ENCODE data around the gene ADCY1.

Gene ADCY1

DNA sequence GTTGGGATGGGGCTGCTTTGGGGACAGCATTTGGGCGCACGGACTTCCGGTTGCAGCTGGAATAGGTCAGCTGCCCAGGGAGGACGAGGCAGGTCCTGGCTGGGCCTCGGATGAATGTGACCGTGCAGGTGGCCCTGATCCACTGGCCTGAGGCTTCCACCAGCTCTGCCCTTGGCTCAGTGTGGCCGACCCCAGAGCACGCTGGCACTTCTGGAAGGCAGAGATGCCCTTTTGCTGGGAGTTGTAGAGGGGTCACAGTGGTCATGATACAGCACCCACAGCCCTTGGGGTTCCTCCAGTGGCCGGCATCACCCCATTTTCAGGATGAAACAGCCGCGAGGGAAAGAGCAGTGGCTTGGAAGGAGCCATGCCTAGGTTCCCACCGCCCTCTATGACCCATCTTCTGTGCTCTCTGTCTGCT, 19.0 kb downstream of the ADCY1 start:
- peaks cover 28% of the 10 kb centered on the region for H3K4me1 Mint-ChIP-seq
- TF ChIP-seq, protein P1, sequence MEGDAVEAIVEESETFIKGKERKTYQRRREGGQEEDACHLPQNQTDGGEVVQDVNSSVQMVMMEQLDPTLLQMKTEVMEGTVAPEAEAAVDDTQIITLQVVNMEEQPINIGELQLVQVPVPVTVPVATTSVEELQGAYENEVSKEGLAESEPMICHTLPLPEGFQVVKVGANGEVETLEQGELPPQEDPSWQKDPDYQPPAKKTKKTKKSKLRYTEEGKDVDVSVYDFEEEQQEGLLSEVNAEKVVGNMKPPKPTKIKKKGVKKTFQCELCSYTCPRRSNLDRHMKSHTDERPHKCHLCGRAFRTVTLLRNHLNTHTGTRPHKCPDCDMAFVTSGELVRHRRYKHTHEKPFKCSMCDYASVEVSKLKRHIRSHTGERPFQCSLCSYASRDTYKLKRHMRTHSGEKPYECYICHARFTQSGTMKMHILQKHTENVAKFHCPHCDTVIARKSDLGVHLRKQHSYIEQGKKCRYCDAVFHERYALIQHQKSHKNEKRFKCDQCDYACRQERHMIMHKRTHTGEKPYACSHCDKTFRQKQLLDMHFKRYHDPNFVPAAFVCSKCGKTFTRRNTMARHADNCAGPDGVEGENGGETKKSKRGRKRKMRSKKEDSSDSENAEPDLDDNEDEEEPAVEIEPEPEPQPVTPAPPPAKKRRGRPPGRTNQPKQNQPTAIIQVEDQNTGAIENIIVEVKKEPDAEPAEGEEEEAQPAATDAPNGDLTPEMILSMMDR (IDR thresholded peaks at IDR 0.05) = no peak
- no peak for DNase-seq
- H3K27ac Mint-ChIP-seq = no peak overlapping the region
- H3K9me3 Mint-ChIP-seq = no peaks in the 10 kb centered on the region
- H3K36me3 Mint-ChIP-seq (ENCODE audit: low read depth) = no peaks in the 10 kb centered on the region
- H3K27me3 Mint-ChIP-seq (ENCODE audit: low read depth, poor library complexity) = no peaks in the 10 kb centered on the region
- H3K4me3 Mint-ChIP-seq = no peak overlapping the region

DNA sequence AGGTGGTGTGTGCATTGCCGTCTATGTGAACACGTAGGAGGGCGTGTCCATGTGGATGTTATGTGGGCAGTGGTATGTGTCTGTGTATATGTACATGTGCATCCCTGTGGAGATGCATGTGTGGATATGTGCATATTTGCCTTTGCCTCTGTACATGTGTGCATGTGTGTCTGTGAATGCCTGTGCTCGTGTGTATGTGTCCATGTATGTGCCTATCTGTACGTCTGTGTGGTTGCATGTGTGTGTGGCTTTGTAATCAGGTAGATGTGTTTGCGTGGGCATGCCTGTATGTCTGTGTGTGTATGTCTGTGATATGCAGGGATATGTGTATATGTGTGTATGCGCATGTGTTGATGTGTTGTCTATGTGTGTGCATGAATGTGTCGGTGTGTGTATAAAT, 19.7 kb downstream of the ADCY1 start:
- Mint-ChIP-seq H3K9me3 (no peaks in the 10 kb centered on the region), H3K4me3 (no peak overlapping the region), H3K27ac (no peak overlapping the region), H3K36me3 (ENCODE audit: low read depth) (no peaks in the 10 kb centered on the region), H3K27me3 (ENCODE audit: low read depth, poor library complexity) (no peaks in the 10 kb centered on the region), H3K4me1 (peaks cover 35% of the 10 kb centered on the region)
- TF ChIP-seq, protein P1 (IDR thresholded peaks at IDR 0.05) = no peak
- no peak for DNase-seq

DNA sequence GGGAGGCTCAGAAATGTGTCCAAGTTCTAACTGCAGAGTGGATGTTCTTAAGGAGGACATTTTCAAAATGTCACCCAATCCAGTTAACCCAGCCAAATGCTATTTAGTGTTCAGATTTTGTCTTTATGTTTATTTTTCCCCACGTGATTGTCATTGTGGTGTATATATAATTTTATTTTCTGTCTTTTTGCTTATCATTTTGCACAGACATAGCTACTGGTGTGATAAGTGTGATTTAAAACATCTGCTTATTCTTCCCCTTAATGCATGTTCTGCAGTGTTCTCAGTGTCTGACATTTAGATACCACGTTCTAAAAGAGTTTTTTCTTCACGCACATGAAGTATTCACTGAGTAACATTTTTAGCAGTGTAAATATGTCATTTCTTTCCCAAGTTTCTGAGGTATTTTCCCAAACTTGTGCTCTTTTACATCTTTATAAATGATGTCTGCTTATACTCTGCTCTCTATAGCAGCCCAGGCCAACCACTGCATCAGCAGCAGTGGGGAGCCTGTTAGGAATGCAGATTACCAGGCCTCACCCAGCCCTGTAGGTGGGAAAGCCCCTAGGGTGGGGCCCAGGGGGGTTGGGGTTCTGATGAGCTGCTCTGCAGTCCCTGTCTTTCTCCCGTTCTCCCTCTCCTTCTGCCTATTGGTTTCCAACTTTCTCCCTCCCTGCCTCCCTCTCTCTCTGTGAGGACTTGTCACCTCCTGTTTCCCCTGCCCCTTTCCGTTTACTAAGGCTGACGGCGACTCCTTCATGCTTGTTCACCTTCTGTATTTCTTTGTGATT, 20.8 kb downstream of the ADCY1 start:
- Mint-ChIP-seq H3K27ac (peak overlapping the region; percentile 92), H3K9me3 (no peaks in the 10 kb centered on the region), H3K4me3 (no peak overlapping the region), H3K27me3 (ENCODE audit: low read depth, poor library complexity) (no peaks in the 10 kb centered on the region), H3K36me3 (ENCODE audit: low read depth) (no peaks in the 10 kb centered on the region), H3K4me1 (peaks cover 35% of the 10 kb centered on the region)
- no peak for DNase-seq
- TF ChIP-seq, protein P1 (IDR thresholded peaks at IDR 0.05) = no peak

DNA sequence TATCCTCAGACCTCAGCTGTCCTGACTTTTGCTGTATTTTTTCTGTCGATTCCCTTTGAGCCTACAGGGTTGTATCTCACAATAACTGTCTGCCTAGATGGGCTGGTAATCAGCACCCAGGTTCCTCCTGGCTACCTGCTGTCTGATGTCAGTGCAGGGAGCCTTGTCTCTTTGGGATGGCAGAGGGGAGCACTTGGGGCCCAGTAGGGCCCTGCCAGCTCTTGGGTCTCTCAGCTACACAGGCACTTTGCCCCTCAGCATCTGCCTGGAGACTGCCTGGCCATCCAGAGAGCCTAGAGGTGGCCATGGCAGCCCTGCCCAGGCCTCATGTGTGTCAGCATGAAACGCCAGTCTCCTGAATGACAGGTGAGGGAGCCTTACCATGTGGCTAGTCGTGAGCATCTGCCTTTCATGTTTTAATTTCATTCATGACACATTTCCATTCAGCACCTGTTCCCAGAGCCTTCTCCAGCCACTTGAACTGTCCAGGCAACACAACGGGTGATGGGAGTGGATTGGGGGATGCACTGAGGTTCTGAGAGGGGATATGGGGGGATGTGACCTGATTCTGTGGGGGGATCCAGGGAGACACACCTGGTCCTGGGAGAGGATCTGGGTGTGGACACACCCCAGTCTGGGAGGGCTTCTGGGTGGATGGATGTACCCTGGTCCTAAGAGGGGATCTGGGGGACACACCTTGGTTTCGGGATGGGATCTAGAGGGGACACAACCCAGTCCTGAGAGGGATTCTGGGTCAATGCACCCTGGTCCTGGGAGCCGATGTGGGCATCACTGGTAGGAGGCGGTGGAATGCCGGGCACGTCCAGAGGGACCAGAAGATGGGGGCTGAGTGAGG, 21.9 kb downstream of the ADCY1 start:
- Mint-ChIP-seq H3K27ac (peak overlapping the region; percentile 92), H3K27me3 (ENCODE audit: low read depth, poor library complexity) (no peaks in the 10 kb centered on the region), H3K9me3 (no peaks in the 10 kb centered on the region), H3K4me1 (peaks cover 32% of the 10 kb centered on the region), H3K36me3 (ENCODE audit: low read depth) (no peaks in the 10 kb centered on the region), H3K4me3 (no peak overlapping the region)
- TF ChIP-seq, protein P1 (IDR thresholded peaks at IDR 0.05) = no peak
- DNase-seq = no peak

DNA sequence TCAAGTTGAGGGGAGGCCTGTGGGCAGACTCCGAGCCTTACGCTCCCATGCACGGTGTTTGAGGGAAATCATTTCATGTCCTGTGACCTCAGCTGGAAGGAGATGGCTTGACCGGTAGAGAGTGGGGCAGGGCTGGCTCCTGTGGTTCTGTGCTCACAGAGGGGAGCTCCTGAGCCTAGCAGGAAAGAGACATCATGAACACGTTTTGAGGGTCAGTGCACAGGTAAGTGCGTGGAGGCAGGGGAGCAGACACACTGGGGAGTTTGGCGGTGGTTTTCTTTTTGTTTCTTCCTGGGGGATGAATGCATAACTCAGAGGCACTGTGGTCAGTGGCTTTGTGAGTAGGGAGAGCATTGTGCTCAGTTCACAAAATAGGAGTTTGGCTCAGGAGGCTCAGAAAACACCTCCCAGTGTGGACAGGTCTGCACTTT, 22.5 kb downstream of the ADCY1 start:
- no peaks in the 10 kb centered on the region for H3K36me3 Mint-ChIP-seq (ENCODE audit: low read depth)
- no peak overlapping the region for H3K4me3 Mint-ChIP-seq
- TF ChIP-seq, protein P1 (IDR thresholded peaks at IDR 0.05) = no peak

More for the DNA sequence above, 22.5 kb downstream of the ADCY1 start:
- Mint-ChIP-seq H3K27me3 (ENCODE audit: low read depth, poor library complexity) (no peaks in the 10 kb centered on the region), H3K9me3 (no peaks in the 10 kb centered on the region), H3K27ac (no peak overlapping the region), H3K4me1 (peaks cover 30% of the 10 kb centered on the region)
- no peak for DNase-seq
